NCI-H1092 (cell line): ENCODE data around the gene CAVIN3.

Source experiments
- DNase-seq: peaks from one replicate; lab custom pipeline; 2025; lab: John Stamatoyannopoulos, UW

Gene CAVIN3

DNA sequence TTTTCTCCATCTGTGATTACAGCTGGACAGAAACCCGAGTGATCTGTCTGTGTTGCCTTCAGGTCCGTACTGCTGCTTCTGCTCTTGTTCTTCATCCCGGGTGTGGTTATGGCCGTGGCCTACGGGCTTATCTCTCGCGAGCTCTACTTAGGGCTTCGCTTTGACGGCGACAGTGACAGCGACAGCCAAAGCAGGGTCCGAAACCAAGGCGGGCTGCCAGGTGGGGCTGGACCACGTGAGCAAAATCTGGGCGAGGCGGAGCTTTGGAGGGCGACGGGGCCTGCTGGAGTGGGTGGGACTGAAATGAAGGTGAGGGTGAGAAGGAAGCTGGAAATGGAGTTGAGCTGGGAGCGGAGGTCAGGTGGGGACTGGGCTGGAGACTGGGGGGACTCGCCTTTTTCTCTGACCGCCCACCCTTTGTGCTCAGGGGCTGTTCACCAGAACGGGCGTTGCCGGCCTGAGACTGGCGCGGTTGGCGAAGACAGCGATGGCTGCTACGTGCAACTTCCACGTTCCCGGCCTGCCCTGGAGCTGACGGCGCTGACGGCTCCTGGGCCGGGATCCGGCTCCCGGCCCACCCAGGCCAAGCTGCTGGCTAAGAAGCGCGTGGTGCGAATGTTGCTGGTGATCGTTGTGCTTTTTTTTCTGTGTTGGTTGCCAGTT, 49.6 kb downstream of the CAVIN3 start:
- DNase-seq, result no peak

GRCh38 chr11:6269994-6270393, 50.3 kb downstream of the CAVIN3 start:
- DNase-seq, result no peak
